K562 (cell line): ENCODE data around the gene ZNF593OS. TPM values are rescaled to one million over a fixed set of nuclear protein-coding genes. Genes with fewer than 3 reads are reported as not detected.
A peak's percentile ranks its signal among the peaks of the same experiment; 100 is the strongest.

ENCODE experiments used
- ATF7 ChIP-seq: fragments of 450-650 bp; IDR thresholded peaks from 2 replicates; pipeline ENCODE4 v1.7.1; 2014; ENCODE audit warnings: mild to moderate bottlenecking, moderate library complexity
- E2F5 ChIP-seq: sonication (generic); formaldehyde crosslinking; IDR thresholded peaks from 2 replicates; pipeline ENCODE4 v1.8.0; 2022; ENCODE audit warnings: mild to moderate bottlenecking, missing genetic modification reagents
- ELF1 ChIP-seq: fragments of 200-800 bp; sonication (Bioruptor generic); IDR thresholded peaks from 2 replicates; pipeline ENCODE4 v1.6.1; 2016; ENCODE audit warnings: missing genetic modification characterization, missing compliant biosample characterization
- EWSR1 ChIP-seq: fragments of 450-650 bp; IDR thresholded peaks from 2 replicates; pipeline ENCODE4 v1.6.1; 2018; ENCODE audit warnings: borderline replicate concordance, mild to moderate bottlenecking, low read depth, moderate library complexity; ENCODE audit not compliant: partially characterized antibody
- GATAD2A ChIP-seq: fragments of 450-650 bp; IDR thresholded peaks from 2 replicates; pipeline ENCODE4 v1.6.1; 2017
- HCFC1 ChIP-seq: IDR thresholded peaks from 2 replicates; pipeline ENCODE4 v1.6.1; 2012; ENCODE audit warnings: low read depth, low read length, improper control_type of control experiment
- KAT7 ChIP-seq: sonication (generic); formaldehyde crosslinking; IDR thresholded peaks from 2 replicates; pipeline ENCODE4 v1.8.0; 2022; ENCODE audit warnings: missing genetic modification reagents, mild to moderate bottlenecking, borderline replicate concordance
- KLF16 ChIP-seq: IDR thresholded peaks from 2 replicates; pipeline ENCODE4 v1.6.1; 2016; ENCODE audit warnings: antibody characterized with exemption
- NBN ChIP-seq: fragments of 450-650 bp; IDR thresholded peaks from 2 replicates; pipeline ENCODE4 v1.6.1; 2016; ENCODE audit warnings: low read depth, mild to moderate bottlenecking
- NFE2L1 ChIP-seq: fragments of 450-650 bp; IDR thresholded peaks from 2 replicates; pipeline ENCODE4 v1.6.1; 2016; ENCODE audit warnings: missing genetic modification characterization, low read depth, mild to moderate bottlenecking, missing compliant biosample characterization, moderate library complexity, borderline replicate concordance
- PML ChIP-seq: IDR thresholded peaks from 2 replicates; pipeline ENCODE4 v1.6.1; 2012; ENCODE audit warnings: low read length, inconsistent platforms
- SRSF9 ChIP-seq: fragments of 200-400 bp; formaldehyde crosslinking; IDR thresholded peaks from 2 replicates; pipeline ENCODE4 v1.6.1; 2017; ENCODE audit warnings: low read depth, low read length, borderline replicate concordance
- SUPT5H ChIP-seq: fragments of 450-650 bp; IDR thresholded peaks from 2 replicates; pipeline ENCODE4 v1.6.1; 2016
- ZFP91 ChIP-seq: sonication (generic); formaldehyde crosslinking; IDR thresholded peaks from 2 replicates; pipeline ENCODE4 v1.8.0; 2022; ENCODE audit warnings: mild to moderate bottlenecking, missing genetic modification reagents
- ZMIZ1 ChIP-seq, 2 experiments: fragments of 150-350 bp in 1 of 2; IDR thresholded peaks; 2 replicates each; pipeline ENCODE4 v1.6.1; 2012 to 2016; ENCODE audit warnings: low read depth in 2 of 2, low read length in 2 of 2, mild to moderate bottlenecking in 1 of 2, moderate library complexity in 1 of 2
- ZNF121 ChIP-seq: sonication (generic); formaldehyde crosslinking; conservative IDR thresholded peaks from 2 replicates; pipeline ENCODE4 v1.8.0; 2022; ENCODE audit warnings: missing genetic modification reagents
- ZNF124 ChIP-seq: sonication (generic); formaldehyde crosslinking; IDR thresholded peaks from 2 replicates; pipeline ENCODE4 v1.8.1; 2022; ENCODE audit warnings: missing genetic modification reagents
- polyA plus RNA-seq, 8 experiments: library from polyadenylated mRNA; depleted of rRNA in 4 of 8; stranded (reverse) in 5 of 8; unstranded in 3 of 8; fragments of >200 nt; fragmentation: Nextera tagmentation in 2 of 8; fragmentation: Illumina TruSeq in 1 of 8; extraction: Ambion mirVana in 2 of 8; extraction: Trizol in 1 of 8; gene quantifications; 2 replicates each; pipeline versions ENCODE4 v1.2.1 to v1.2.3, GENCODE V29; 2011 to 2014; ENCODE audit warnings: inconsistent platforms in 1 of 8, missing spikeins in 1 of 8
- total RNA-seq, 7 experiments: library from RNA; depleted of rRNA in 6 of 7; stranded (reverse); fragments of >200 nt in 6 of 7; fragmentation: Illumina TruSeq in 2 of 7; extraction: Trizol in 2 of 7; gene quantifications; 2 replicates each; pipeline versions ENCODE4 v1.2.1 to v1.2.3, GENCODE V29; 2011 to 2021; ENCODE audit warnings: low replicate concordance in 1 of 7
- TF ChIP-seq, protein P1 (sequence below): fragments of 250-450 bp; sonication (Bioruptor Pico); IDR thresholded peaks from 2 replicates; pipeline ENCODE4 v1.4.0; 2020; ENCODE audit warnings: borderline replicate concordance
- TF ChIP-seq, protein P2 (sequence below), 2 experiments: fragments of 250-450 bp in 1 of 2; fragments of 450-650 bp in 1 of 2; sonication (Bioruptor Pico) in 1 of 2; IDR thresholded peaks; 2 replicates each; pipeline versions ENCODE4 v1.6.1 to v1.8.0; 2016 to 2021; ENCODE audit warnings: mild to moderate bottlenecking in 2 of 2, moderate library complexity in 2 of 2, missing compliant biosample characterization in 1 of 2, missing genetic modification characterization in 1 of 2

Gene ZNF593OS
- total and polyA plus RNA-seq, 9 of the 15 experiments (the other 6 are each of a cell fraction or from before 2014, with no cell fraction given): 0.24 to 0.27 TPM; not detected in 7

DNA sequence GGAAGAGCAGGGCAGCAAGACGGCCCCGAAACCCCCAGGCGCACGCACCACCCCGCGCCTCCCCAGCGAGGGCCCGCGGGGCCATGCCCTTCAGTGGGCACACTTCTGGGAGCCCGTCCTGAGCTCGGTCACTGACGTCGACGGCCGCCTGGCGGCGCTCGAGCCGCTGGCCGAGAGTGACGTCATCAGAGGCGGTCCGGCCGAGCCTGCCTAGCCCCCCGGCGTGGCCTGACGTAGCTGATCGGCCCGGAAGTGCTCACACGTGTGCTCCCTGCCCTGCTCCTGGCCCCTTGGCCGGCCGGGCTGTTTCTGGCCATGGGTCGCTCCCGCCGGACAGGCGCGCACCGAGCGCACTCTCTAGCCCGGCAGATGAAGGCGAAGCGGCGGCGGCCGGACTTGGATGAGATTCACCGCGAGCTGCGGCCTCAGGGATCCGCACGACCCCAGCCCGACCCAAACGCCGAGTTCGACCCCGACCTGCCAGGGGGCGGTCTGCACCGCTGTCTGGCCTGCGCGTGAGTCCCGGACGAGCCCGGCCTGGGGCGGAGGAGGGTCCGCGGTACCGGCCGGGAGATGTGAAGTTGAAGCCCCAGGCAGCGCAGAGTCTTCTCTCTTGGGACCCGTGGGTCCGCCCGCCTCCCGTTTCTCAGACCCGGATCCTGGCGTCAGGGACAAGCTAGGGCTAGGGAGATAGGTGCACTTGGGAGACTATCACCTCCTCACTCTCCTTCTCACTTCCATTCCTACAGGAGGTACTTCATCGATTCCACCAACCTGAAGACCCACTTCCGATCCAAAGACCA lies 1.8 kb downstream of the ZNF593OS start, which contains the start of gene ZNF593 (continued):
- TF ChIP-seq NFE2L1 (tag) (no peak), EWSR1 (no peak), ZNF121 (CRISPR knock-in tag) (0 out of 2 replicates have a peak, but pooled peaks have one; percentile 23), ELF1 (tag) (peak; percentile 96), HCFC1 (peak; percentile 77), NBN (peak; percentile 100), KLF16 (peak; percentile 59), PML (peak; percentile 75), ATF7 (peak; percentile 99), E2F5 (peak; percentile 92; the same call in 1 of the 2 replicates), SRSF9 (no peak), ZNF124 (CRISPR knock-in tag) (no peak), GATAD2A (peak; percentile 96), ZMIZ1 (IDR thresholded peaks at IDR 0.05; ENCODE audit: low read depth in 2 of 2, low read length in 2 of 2) (0 out of 4 replicates have a peak, but pooled peaks of 1 of the 2 experiments have one; percentile 33), ZFP91 (CRISPR knock-in tag) (0 out of 2 replicates have a peak, but pooled peaks have one; percentile 52), SUPT5H (peak; percentile 87), KAT7 (peak; percentile 98; the same call in 1 of the 2 replicates)
- TF ChIP-seq, protein P1, sequence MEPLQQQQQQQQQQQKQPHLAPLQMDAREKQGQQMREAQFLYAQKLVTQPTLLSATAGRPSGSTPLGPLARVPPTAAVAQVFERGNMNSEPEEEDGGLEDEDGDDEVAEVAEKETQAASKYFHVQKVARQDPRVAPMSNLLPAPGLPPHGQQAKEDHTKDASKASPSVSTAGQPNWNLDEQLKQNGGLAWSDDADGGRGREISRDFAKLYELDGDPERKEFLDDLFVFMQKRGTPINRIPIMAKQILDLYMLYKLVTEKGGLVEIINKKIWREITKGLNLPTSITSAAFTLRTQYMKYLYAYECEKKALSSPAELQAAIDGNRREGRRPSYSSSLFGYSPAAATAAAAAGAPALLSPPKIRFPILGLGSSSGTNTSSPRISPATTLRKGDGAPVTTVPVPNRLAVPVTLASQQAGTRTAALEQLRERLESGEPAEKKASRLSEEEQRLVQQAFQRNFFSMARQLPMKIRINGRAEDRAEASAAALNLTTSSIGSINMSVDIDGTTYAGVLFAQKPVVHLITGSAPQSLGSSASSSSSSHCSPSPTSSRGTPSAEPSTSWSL (CRISPR knock-in tag): no peak; the same call in 1 of the 2 replicates
- TF ChIP-seq, protein P2, sequence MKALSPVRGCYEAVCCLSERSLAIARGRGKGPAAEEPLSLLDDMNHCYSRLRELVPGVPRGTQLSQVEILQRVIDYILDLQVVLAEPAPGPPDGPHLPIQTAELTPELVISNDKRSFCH (CRISPR knock-in tag; IDR thresholded peaks at IDR 0.05): no peak
- TF ChIP-seq, protein P2 (tag; IDR thresholded peaks at IDR 0.05): peak; percentile 53; the same call in 1 of the 2 replicates
